A549 (cell line): Measurements from ENCODE around the gene MEGF6. TPM values are rescaled to one million over a fixed set of nuclear protein-coding genes. Genes with fewer than 3 reads are reported as not detected.

ENCODE experiments used
- ATAC-seq, 2 experiments: fragments of 200-7000 bp in 1 of 2; fragments of >200 bp in 1 of 2; cut with Nextera tagmentation in 1 of 2; cut with Tn5 transposase in 1 of 2; 3 replicates each; pipeline versions ENCODE4 v1.8.0 to v1.9.1; 2018 to 2020; ENCODE audit warnings: mild to moderate bottlenecking in 1 of 2, moderate library complexity in 1 of 2
- CTCF ChIA-PET: fragments of 300-600 bp; sonication (Branson Sonifier 250); formaldehyde crosslinking; extraction: SDS; loops from one replicate; lab custom pipeline; 2021; ENCODE audit warnings: antibody characterized with exemption, inconsistent platforms; lab: Yijun Ruan, JAX
- POLR2A ChIA-PET: fragments of 350-600 bp; formaldehyde crosslinking; extraction: SDS; loops from one replicate; lab custom pipeline; 2021; ENCODE audit warnings: antibody characterized with exemption, inconsistent platforms; lab: Yijun Ruan, JAX
- DNase-seq, 2 experiments: peaks; one replicate each; pipeline versions ENCODE4 v3.0.0 to v3.0.0-alpha.2; 2011 to 2016; ENCODE audit warnings: low read depth in 1 of 2, low spot score in 1 of 2
- FAIRE-seq: peaks from 2 replicates; lab custom pipeline; 2011; peaks lifted over from hg19 to GRCh38; lab: Jason Lieb, UNC
- H3K27ac ChIP-seq, 2 experiments: fragments of >200 bp; sonication (Bioruptor Twin); formaldehyde crosslinking; 3 replicates each; pipeline ENCODE4 v1.5.1; 2016 to 2017
- H3K4me1 ChIP-seq: fragments of >200 bp; sonication (Bioruptor Twin); formaldehyde crosslinking; 3 replicates; pipeline ENCODE4 v1.6.1; 2016
- H3K4me2 ChIP-seq: fragments of >200 bp; sonication (Bioruptor Twin); formaldehyde crosslinking; 3 replicates; pipeline ENCODE4 v1.6.1; 2016
- H3K4me3 ChIP-seq: fragments of >200 bp; sonication (Bioruptor Twin); formaldehyde crosslinking; 3 replicates; pipeline ENCODE4 v1.5.1; 2016
- H3K9me3 ChIP-seq: fragments of >200 bp; sonication (Bioruptor Twin); formaldehyde crosslinking; 3 replicates; pipeline ENCODE4 v1.6.1; 2016
- CBX2 ChIP-seq: fragments of 200-600 bp; sonication (generic); IDR thresholded peaks from 2 replicates; pipeline ENCODE4 v1.6.1; 2016; ENCODE audit warnings: low read depth, mild to moderate bottlenecking, borderline replicate concordance
- EP300 ChIP-seq, 2 experiments: fragments of >200 bp; sonication (Bioruptor Twin); formaldehyde crosslinking; IDR thresholded peaks; 2 replicates in 1 of 2; 3 replicates in 1 of 2; pipeline ENCODE4 v1.6.1; 2016 to 2017
- ESRRA ChIP-seq: fragments of 150-350 bp; IDR thresholded peaks from 2 replicates; pipeline ENCODE4 v1.6.1; 2014; ENCODE audit warnings: mild to moderate bottlenecking, low read length, borderline replicate concordance
- FOSL2 ChIP-seq, 2 experiments: fragments of 450-650 bp in 1 of 2; fragments of >200 bp in 1 of 2; sonication (Bioruptor Twin) in 1 of 2; formaldehyde crosslinking; IDR thresholded peaks; 2 replicates each; pipeline versions ENCODE4 v1.5.0 to v1.6.1; 2016 to 2020; ENCODE audit warnings: mild to moderate bottlenecking in 1 of 2, moderate library complexity in 1 of 2
- GATA3 ChIP-seq: IDR thresholded peaks from 2 replicates; pipeline ENCODE4 v1.6.1; 2012; ENCODE audit warnings: borderline replicate concordance
- MAFK ChIP-seq: fragments of 450-650 bp; IDR thresholded peaks from 2 replicates; pipeline ENCODE4 v1.6.1; 2014; ENCODE audit not compliant: partially characterized antibody
- MYC ChIP-seq: IDR thresholded peaks from 2 replicates; pipeline ENCODE4 v1.6.1; 2012; ENCODE audit warnings: mild to moderate bottlenecking, inconsistent platforms, low read length, improper control_type of control experiment, borderline replicate concordance
- POLR2A ChIP-seq: IDR thresholded peaks from 2 replicates; pipeline ENCODE4 v1.6.1; 2012; ENCODE audit warnings: mild to moderate bottlenecking, low read length
- RNF2 ChIP-seq: fragments of 200-600 bp; sonication (generic); IDR thresholded peaks from 2 replicates; pipeline ENCODE4 v1.6.1; 2016; ENCODE audit warnings: low read depth, mild to moderate bottlenecking, antibody characterized with exemption, moderate library complexity, borderline replicate concordance
- SREBF2 ChIP-seq: fragments of 450-650 bp; IDR thresholded peaks from 2 replicates; pipeline ENCODE4 v1.6.1; 2014; ENCODE audit warnings: mild to moderate bottlenecking, moderate library complexity
- WGBS: methylation state at CpG from one replicate; pipeline ENCODE4 v1.1.6; 2017; ENCODE audit errors: missing lambda C conversion rate; 5-methylcytosine and 5-hydroxymethylcytosine counted together
- polyA plus RNA-seq, 4 experiments: library from polyadenylated mRNA; depleted of rRNA in 3 of 4; stranded (reverse); fragments of >200 nt; fragmentation: RNase III in 1 of 4; extraction: RNeasy Plus Mini Kit Qiagen cat#74134 plus additional on column Dnase treatment in 1 of 4; gene quantifications; 2 replicates in 3 of 4; 3 replicates in 1 of 4; pipeline ENCODE4 v1.2.3, GENCODE V29; 2011 to 2017
- TF ChIP-seq, protein P1 (sequence below): fragments of 150-350 bp; IDR thresholded peaks from 2 replicates; pipeline ENCODE4 v1.6.1; 2014; ENCODE audit warnings: low read depth, mild to moderate bottlenecking, low read length
- TF ChIP-seq, protein P2 (sequence below): IDR thresholded peaks from 2 replicates; pipeline ENCODE4 v1.6.1; 2012
- TF ChIP-seq, protein P3 (sequence below): IDR thresholded peaks from 2 replicates; pipeline ENCODE4 v1.6.1; 2012; ENCODE audit warnings: low read depth, borderline replicate concordance
- TF ChIP-seq, protein P4 (sequence below): fragments of 250-450 bp; sonication (Bioruptor Pico); IDR thresholded peaks from 2 replicates; pipeline ENCODE4 v1.5.0; 2021; ENCODE audit warnings: mild to moderate bottlenecking, moderate library complexity, borderline replicate concordance

The MEGF6 gene
- polyA plus RNA-seq, 2 of the 4 experiments (the other 2 are of a cell fraction) = 0.66 to 13.7 TPM

DNA sequence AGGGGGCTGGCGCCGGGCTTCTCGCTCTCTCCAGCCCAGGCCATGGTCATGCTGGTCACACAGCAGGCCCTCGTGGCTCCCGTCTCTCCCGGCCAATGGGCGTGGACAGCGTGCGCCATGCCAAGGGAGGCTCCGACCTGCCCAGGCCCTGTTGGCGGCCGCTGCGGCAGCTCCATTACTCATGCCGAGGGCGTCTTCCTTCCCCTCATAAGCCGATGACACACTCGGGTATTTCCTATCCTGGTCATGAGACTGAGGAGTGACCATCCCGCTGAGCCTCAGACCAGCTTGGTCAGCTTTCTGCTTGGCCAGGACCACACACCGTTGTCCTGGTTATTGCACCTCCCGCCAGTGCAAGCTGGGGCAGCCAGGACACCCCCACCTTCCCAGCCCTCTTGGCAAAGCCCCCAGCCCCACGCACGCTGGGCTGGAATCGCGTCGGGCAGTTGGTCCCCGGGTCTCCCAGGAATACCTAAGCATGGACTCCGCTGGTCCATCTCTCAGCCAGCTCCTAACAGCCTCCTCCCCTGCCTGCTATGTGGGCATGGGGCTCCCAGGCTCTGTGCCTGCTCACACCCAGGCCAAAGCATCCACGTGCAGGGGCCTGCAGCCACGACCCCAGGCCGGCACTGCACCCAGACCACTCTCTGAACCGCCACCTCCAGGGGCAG, 107.0 kb downstream of the MEGF6 start:
- ChIA-PET CTCF (interaction anchor here (0.7 to 4.0 kb wide), 5 partner anchors 13 to 117 kb away, joined by 3 to 13 read pairs (median 7); no protein-coding TSS in a partner anchor), POLR2A (interaction anchor here (0.6 kb wide), 1 partner anchor 68 kb away, joined by 5 read pairs; no protein-coding TSS in a partner anchor)
- Histone ChIP-seq H3K4me3 (no peak overlapping the region), H3K4me1 (peaks cover 21% of the 10 kb centered on the region), H3K27ac (peak overlapping the region; percentile 76 to 93), H3K9me3 (no peaks in the 10 kb centered on the region), H3K4me2 (peak overlapping the region; percentile 49)
- TF ChIP-seq MAFK = peak; percentile 35
- no peak for TF ChIP-seq GATA3
- TF ChIP-seq POLR2A = no peak
- TF ChIP-seq RNF2 = no peak
- peak; percentile 22; the same call in 1 of the 2 replicates for TF ChIP-seq MYC
- no peak for TF ChIP-seq CBX2
- TF ChIP-seq, protein P1, sequence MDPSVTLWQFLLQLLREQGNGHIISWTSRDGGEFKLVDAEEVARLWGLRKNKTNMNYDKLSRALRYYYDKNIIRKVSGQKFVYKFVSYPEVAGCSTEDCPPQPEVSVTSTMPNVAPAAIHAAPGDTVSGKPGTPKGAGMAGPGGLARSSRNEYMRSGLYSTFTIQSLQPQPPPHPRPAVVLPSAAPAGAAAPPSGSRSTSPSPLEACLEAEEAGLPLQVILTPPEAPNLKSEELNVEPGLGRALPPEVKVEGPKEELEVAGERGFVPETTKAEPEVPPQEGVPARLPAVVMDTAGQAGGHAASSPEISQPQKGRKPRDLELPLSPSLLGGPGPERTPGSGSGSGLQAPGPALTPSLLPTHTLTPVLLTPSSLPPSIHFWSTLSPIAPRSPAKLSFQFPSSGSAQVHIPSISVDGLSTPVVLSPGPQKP = no peak
- TF ChIP-seq, protein P2, sequence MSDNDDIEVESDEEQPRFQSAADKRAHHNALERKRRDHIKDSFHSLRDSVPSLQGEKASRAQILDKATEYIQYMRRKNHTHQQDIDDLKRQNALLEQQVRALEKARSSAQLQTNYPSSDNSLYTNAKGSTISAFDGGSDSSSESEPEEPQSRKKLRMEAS = peak; percentile 70
- TF ChIP-seq FOSL2 (IDR thresholded peaks at IDR 0.05) = no peak
- TF ChIP-seq FOSL2 (CRISPR knock-in tag; IDR thresholded peaks at IDR 0.05) = peak; percentile 77
- TF ChIP-seq, protein P3, sequence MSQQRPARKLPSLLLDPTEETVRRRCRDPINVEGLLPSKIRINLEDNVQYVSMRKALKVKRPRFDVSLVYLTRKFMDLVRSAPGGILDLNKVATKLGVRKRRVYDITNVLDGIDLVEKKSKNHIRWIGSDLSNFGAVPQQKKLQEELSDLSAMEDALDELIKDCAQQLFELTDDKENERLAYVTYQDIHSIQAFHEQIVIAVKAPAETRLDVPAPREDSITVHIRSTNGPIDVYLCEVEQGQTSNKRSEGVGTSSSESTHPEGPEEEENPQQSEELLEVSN = peak; percentile 53; the same call in 1 of the 2 replicates
- no peak for TF ChIP-seq SREBF2
- TF ChIP-seq EP300 (IDR thresholded peaks at IDR 0.05) = peak in 1 of 2 experiments; percentile 27; a peak in 1 of 5 replicates
- FAIRE-seq (no peak), DNase-seq (peak; percentile 65 to 74), ATAC-seq (peak; percentile 75 to 88)
- WGBS = 4% methylated on average over 17 of the region's 31 CpGs

DNA sequence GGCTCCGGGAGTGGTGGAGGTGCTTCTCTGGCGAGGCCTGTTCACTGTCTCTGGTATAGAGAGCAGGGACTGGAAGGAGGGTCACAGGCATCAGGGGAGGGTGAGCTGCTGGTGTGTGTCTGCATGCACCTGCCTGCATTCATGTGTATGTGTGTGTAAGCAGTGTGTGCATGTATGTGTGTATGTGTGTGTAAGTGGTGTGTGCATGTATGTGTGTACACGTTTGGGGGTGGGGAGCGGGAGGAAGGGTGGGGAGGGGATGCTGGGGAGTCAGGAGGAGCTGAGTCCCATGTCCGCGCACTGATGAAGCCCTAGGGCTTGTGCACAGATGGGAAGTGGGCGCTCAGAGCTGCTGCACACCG, 107.8 kb downstream of the MEGF6 start:
- peak overlapping the region; percentile 49; the same call in 1 of the 3 replicates for H3K4me2 ChIP-seq
- TF ChIP-seq, protein P4, sequence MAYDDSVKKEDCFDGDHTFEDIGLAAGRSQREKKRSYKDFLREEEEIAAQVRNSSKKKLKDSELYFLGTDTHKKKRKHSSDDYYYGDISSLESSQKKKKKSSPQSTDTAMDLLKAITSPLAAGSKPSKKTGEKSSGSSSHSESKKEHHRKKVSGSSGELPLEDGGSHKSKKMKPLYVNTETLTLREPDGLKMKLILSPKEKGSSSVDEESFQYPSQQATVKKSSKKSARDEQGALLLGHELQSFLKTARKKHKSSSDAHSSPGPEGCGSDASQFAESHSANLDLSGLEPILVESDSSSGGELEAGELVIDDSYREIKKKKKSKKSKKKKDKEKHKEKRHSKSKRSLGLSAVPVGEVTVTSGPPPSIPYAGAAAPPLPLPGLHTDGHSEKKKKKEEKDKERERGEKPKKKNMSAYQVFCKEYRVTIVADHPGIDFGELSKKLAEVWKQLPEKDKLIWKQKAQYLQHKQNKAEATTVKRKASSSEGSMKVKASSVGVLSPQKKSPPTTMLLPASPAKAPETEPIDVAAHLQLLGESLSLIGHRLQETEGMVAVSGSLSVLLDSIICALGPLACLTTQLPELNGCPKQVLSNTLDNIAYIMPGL (CRISPR knock-in tag) = no peak
- no peak for TF ChIP-seq ESRRA
- no peak for TF ChIP-seq POLR2A
- TF ChIP-seq MYC = no peak
- TF ChIP-seq, all 56 proteins: peak for 0
- FAIRE-seq (no peak), DNase-seq (no peak), ATAC-seq (no peak)
- CTCF ChIA-PET = interaction anchor here (1.6 to 4.0 kb wide), 3 partner anchors 13 to 118 kb away, joined by 4 to 13 read pairs (median 13); no protein-coding TSS in a partner anchor
- POLR2A ChIA-PET = interaction anchor here (0.6 kb wide), 1 partner anchor 67 kb away, joined by 5 read pairs; no protein-coding TSS in a partner anchor
- H3K4me3 ChIP-seq = no peak overlapping the region
- peak overlapping the region; percentile 76 to 93; a peak in 5 of 6 replicates for H3K27ac ChIP-seq
- H3K4me1 ChIP-seq = peaks cover 21% of the 10 kb centered on the region
- H3K9me3 ChIP-seq = no peaks in the 10 kb centered on the region
- WGBS = 87% methylated on average over 5 of the region's 8 CpGs
